Neural cell (in vitro differentiated cells): ENCODE data around the gene ADD2. TPM values are rescaled to one million over a fixed set of nuclear protein-coding genes. Genes with fewer than 3 reads are reported as not detected.

Source experiments
- H2AFZ ChIP-seq: fragments of 200-600, 300-800 bp; sonication (generic), shearing (Covaris generic); 2 replicates; pipeline ENCODE4 v1.6.0; 2014; ENCODE audit warnings: low read depth, mild to moderate bottlenecking, antibody characterized with exemption, low read length, moderate library complexity
- H3F3A ChIP-seq: fragments of 200-600 bp; shearing (Covaris generic); 2 replicates; pipeline ENCODE4 v1.6.1; 2016; ENCODE audit warnings: mild to moderate bottlenecking, moderate library complexity, mixed read lengths, antibody characterized with exemption, low read length; ENCODE audit not compliant: insufficient read depth, poor library complexity, severe bottlenecking
- H3K27ac ChIP-seq: fragments of 200-600, 300-800 bp; sonication (generic), shearing (Covaris generic); 2 replicates; pipeline ENCODE4 v1.5.1; 2014; ENCODE audit warnings: mild to moderate bottlenecking, low read length, moderate library complexity
- H3K27me3 ChIP-seq: fragments of 300-800, 200-600 bp; sonication (generic), shearing (Covaris generic); 2 replicates; pipeline ENCODE4 v1.6.0; 2014; ENCODE audit warnings: mild to moderate bottlenecking, low read depth, low read length, moderate library complexity; ENCODE audit not compliant: insufficient read depth
- H3K36me3 ChIP-seq: fragments of 300-800, 200-600 bp; sonication (generic), shearing (Covaris generic); 2 replicates; pipeline ENCODE4 v1.5.1; 2014; ENCODE audit warnings: mild to moderate bottlenecking, antibody characterized with exemption, low read length, moderate library complexity; ENCODE audit not compliant: insufficient read depth
- H3K4me2 ChIP-seq: fragments of 300-800, 200-600 bp; sonication (generic), shearing (Covaris generic); 2 replicates; pipeline ENCODE4 v1.6.0; 2014; ENCODE audit warnings: mild to moderate bottlenecking, low read length
- H3K4me3 ChIP-seq: fragments of 300-800, 200-600 bp; sonication (generic), shearing (Covaris generic); 2 replicates; pipeline ENCODE4 v1.5.1; 2014; ENCODE audit warnings: mild to moderate bottlenecking, low read length, moderate library complexity
- H3K79me2 ChIP-seq: fragments of 200-600 bp; shearing (Covaris generic); replicated peaks from 2 replicates; pipeline ENCODE4 v1.6.0; 2014; ENCODE audit warnings: mild to moderate bottlenecking, low read length, moderate library complexity; ENCODE audit not compliant: insufficient read depth
- H3K9ac ChIP-seq: fragments of 300-800, 200-600 bp; sonication (generic), shearing (Covaris generic); 2 replicates; pipeline ENCODE4 v1.6.1; 2016; ENCODE audit warnings: mild to moderate bottlenecking, low read length, mixed read lengths
- H3K9me2 ChIP-seq: fragments of 200-600 bp; shearing (Covaris generic); 2 replicates; pipeline ENCODE4 v1.6.1; 2016; ENCODE audit warnings: mild to moderate bottlenecking, low read length, mixed read lengths; ENCODE audit not compliant: insufficient read depth
- H3K9me3 ChIP-seq: fragments of 200-600, 300-800 bp; sonication (generic), shearing (Covaris generic); 2 replicates; pipeline ENCODE4 v1.6.1; 2016; ENCODE audit warnings: mild to moderate bottlenecking, mixed run types, low read length, moderate library complexity, mixed read lengths
- H4K20me1 ChIP-seq: fragments of 200-600 bp; shearing (Covaris generic); 2 replicates; pipeline ENCODE4 v1.6.1; 2016; ENCODE audit warnings: mild to moderate bottlenecking, mixed run types; ENCODE audit not compliant: insufficient read depth
- CTCF ChIP-seq: fragments of 450-650 bp; IDR thresholded peaks from 2 replicates; pipeline ENCODE4 v1.5.1; 2014; ENCODE audit warnings: antibody characterized with exemption, mild to moderate bottlenecking, moderate library complexity; ENCODE audit not compliant: poor library complexity, severe bottlenecking
- EP300 ChIP-seq: fragments of 450-650 bp; conservative IDR thresholded peaks from 2 replicates; pipeline ENCODE4 v1.6.1; 2014; ENCODE audit warnings: antibody characterized with exemption, mild to moderate bottlenecking, moderate library complexity; ENCODE audit not compliant: poor library complexity, severe bottlenecking
- EZH2 ChIP-seq: fragments of 200-600, 300-800 bp; shearing (Covaris generic), sonication (generic); IDR thresholded peaks from 2 replicates; pipeline ENCODE4 v1.6.1; 2014; ENCODE audit warnings: antibody characterized with exemption, low read length, borderline replicate concordance, mild to moderate bottlenecking; ENCODE audit not compliant: insufficient read depth, poor library complexity, severe bottlenecking
- MXI1 ChIP-seq: fragments of 450-650 bp; conservative IDR thresholded peaks from 2 replicates; pipeline ENCODE4 v1.6.1; 2014; ENCODE audit warnings: antibody characterized with exemption, mild to moderate bottlenecking; ENCODE audit not compliant: poor library complexity, severe bottlenecking
- POLR2AphosphoS5 ChIP-seq: IDR thresholded peaks from 2 replicates; pipeline ENCODE4 v1.6.1; 2012
- RAD21 ChIP-seq: fragments of 450-650 bp; conservative IDR thresholded peaks from 2 replicates; pipeline ENCODE4 v1.6.1; 2014; ENCODE audit warnings: antibody characterized with exemption, mild to moderate bottlenecking, moderate library complexity
- REST ChIP-seq: IDR thresholded peaks from 2 replicates; pipeline ENCODE4 v1.6.1; 2012; ENCODE audit warnings: borderline replicate concordance
- SMC3 ChIP-seq: fragments of 450-650 bp; conservative IDR thresholded peaks from 2 replicates; pipeline ENCODE4 v1.6.1; 2014; ENCODE audit warnings: antibody characterized with exemption, mild to moderate bottlenecking, moderate library complexity; ENCODE audit not compliant: poor library complexity
- TAF1 ChIP-seq: IDR thresholded peaks from 2 replicates; pipeline ENCODE4 v1.6.1; 2012; ENCODE audit warnings: low read depth
- polyA plus RNA-seq: library from polyadenylated mRNA; depleted of rRNA; stranded (reverse); fragments of >200 nt; gene quantifications from 2 replicates; pipeline ENCODE4 v1.2.3, GENCODE V29; 2014

ADD2 gene
- polyA plus RNA-seq, 1 donor from 2014 or later = 52.5 TPM

GRCh38 chr2:70641263-70641784 lies 126.7 kb downstream of the ADD2 start:
- no peaks in the 10 kb centered on the region for H4K20me1 ChIP-seq
- no peak overlapping the region for H3K4me3 ChIP-seq
- H3K79me2 ChIP-seq = no peaks in the 10 kb centered on the region
- H3K27ac ChIP-seq = no peak overlapping the region
- no peaks in the 10 kb centered on the region for H3K9me3 ChIP-seq
- no peaks in the 10 kb centered on the region for H3K36me3 ChIP-seq
- TF ChIP-seq EP300 (no peak), CTCF (no peak), MXI1 (no peak), TAF1 (no peak), SMC3 (no peak), REST (no peak), RAD21 (no peak), POLR2AphosphoS5 (no peak), EZH2 (no peak)
- no peak overlapping the region for H3K4me2 ChIP-seq
- no peak overlapping the region for H3K9ac ChIP-seq
- no peak overlapping the region for H2AFZ ChIP-seq
- no peaks in the 10 kb centered on the region for H3F3A ChIP-seq
- H3K9me2 ChIP-seq = no peaks in the 10 kb centered on the region
- no peaks in the 10 kb centered on the region for H3K27me3 ChIP-seq

- Histone ChIP-seq H3F3A (no peaks in the 10 kb centered on the region), H3K36me3 (no peaks in the 10 kb centered on the region), H2AFZ (no peak overlapping the region), H3K79me2 (no peaks in the 10 kb centered on the region), H3K9ac (no peak overlapping the region), H3K27ac (no peak overlapping the region), H3K9me3 (no peaks in the 10 kb centered on the region), H4K20me1 (no peaks in the 10 kb centered on the region), H3K4me2 (no peak overlapping the region), H3K9me2 (no peaks in the 10 kb centered on the region), H3K27me3 (no peaks in the 10 kb centered on the region), H3K4me3 (no peak overlapping the region)
- TF ChIP-seq POLR2AphosphoS5 = no peak
- no peak for TF ChIP-seq REST
- no peak for TF ChIP-seq RAD21
- TF ChIP-seq EP300 = no peak
- TF ChIP-seq EZH2 = no peak
- no peak for TF ChIP-seq CTCF
- TF ChIP-seq SMC3 = no peak
Observed at GRCh38 chr2:70639841-70640436, 128.1 kb downstream of the ADD2 start.
